RPMI8226 (cell line): ENCODE measurements around the gene NBEA.
"Not testable (repeated sequence)": the region's sequence is repeated elsewhere in the genome, so short reads cannot be mapped to it uniquely, and the experiment has no call there.

Experiments
- DNase-seq: peaks from one replicate; pipeline ENCODE4 v3.0.0-alpha.2; 2015

The NBEA gene, protein sequence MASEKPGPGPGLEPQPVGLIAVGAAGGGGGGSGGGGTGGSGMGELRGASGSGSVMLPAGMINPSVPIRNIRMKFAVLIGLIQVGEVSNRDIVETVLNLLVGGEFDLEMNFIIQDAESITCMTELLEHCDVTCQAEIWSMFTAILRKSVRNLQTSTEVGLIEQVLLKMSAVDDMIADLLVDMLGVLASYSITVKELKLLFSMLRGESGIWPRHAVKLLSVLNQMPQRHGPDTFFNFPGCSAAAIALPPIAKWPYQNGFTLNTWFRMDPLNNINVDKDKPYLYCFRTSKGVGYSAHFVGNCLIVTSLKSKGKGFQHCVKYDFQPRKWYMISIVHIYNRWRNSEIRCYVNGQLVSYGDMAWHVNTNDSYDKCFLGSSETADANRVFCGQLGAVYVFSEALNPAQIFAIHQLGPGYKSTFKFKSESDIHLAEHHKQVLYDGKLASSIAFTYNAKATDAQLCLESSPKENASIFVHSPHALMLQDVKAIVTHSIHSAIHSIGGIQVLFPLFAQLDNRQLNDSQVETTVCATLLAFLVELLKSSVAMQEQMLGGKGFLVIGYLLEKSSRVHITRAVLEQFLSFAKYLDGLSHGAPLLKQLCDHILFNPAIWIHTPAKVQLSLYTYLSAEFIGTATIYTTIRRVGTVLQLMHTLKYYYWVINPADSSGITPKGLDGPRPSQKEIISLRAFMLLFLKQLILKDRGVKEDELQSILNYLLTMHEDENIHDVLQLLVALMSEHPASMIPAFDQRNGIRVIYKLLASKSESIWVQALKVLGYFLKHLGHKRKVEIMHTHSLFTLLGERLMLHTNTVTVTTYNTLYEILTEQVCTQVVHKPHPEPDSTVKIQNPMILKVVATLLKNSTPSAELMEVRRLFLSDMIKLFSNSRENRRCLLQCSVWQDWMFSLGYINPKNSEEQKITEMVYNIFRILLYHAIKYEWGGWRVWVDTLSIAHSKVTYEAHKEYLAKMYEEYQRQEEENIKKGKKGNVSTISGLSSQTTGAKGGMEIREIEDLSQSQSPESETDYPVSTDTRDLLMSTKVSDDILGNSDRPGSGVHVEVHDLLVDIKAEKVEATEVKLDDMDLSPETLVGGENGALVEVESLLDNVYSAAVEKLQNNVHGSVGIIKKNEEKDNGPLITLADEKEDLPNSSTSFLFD (N-terminal part only)

DNA sequence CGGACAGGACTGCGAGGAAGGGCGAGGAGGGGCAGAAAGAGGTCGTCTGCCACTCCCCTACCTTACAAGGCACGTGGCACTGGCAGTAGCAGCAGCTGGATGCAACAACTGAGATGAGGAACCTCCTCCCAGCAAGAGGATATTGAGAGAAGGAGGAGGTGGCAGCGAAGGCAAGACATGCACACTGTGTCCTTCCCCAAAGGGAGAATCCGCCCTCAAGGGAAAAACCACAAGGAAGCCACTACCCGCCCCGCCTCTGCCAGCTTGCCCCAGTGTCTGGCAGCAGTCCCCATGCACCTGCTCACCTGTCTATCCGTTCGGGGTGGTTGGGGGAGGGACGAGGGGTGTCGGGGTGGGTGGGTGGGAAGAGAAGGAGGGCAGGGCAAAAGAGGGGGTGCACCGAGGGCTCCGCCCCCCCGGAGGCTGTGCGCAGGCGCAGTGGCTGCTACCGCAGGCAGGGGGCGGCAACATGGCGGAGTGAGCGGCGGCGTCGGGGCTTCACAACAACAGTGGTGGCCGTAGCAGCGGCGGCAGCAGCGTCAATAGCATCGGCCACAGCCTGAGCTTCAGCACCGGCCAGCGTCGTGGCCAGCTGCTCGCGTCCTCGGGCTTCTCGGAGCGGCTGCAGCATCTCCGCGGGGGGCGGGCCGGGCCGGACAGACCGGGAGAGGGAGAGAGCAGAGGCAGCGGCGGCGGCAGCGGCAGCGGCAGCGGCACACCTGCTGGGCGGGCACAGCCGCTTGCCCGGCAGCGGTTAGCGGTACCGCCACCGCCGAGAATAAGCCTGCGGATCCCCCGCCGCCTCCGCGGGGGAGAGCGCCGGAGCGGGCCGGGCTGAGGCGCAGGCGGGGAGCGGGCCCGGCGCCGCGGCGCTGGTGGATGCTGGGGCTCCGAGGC is at the start of gene NBEA:
Gene NBEA, plus strand, starts transcription at position 436 of the 897 bp plus-strand sequence. CDS start 551 bp downstream, outside the sequence.
- DNase-seq = peak; percentile 87

DNA sequence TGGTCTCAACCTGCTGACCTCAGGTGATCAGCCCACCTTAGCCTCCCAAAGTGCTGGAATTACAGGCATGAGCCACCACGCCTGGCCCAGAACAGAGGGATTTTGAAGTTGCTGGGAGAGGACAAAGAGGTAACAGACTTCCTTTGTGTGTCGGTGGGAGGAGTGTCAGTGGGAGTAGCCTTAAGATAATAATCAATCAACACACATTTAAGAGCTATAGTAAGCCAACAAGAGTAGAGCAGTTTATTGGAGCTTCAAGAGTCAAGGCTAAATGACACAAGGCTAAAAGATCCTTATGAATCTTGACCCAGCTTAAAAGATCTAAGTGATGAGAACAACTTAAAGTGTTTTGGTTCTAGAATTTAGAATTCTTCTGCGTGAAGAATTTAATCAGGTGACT is 47.3 kb upstream of the NBEA start:
- no peak for DNase-seq

DNA sequence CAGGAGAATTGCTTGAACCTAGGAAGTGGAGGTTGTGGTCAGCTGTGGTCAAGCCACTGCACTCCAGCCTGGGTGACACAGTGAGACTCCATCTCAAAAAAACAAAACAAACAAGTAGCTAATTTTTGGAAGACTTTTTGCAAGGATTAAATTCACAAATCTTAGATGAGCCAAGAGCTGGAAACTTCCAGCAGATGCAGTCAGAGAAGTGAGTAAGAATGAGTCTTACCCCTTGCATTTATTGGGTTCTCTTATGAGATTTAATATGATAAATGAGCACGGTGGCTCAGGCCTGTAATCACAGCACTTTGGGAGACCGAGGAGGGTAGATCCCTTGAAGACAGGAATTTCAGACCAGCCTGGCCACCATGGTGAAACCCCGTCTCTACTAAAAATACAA is 44.9 kb upstream of the NBEA start:
- no peak for DNase-seq

DNA sequence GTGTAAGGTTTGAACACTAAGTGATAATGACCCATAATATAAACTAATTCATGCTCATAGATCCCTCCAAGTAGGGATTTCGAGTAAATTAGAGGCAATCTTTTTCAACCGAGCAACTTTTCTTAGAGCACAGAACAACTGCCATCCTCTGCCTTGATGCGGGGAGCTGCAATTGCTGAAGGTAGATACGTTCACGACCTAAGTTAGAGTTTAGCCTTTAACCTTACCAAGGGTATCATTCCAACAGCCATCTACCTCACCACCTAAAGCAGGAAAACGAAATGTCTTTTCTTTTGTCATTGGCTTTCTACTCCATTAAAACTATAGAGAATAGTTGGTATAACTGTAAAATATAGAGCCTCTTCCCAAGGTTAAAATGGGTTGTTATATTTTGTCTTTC is 42.2 kb upstream of the NBEA start:
- no peak for DNase-seq

DNA sequence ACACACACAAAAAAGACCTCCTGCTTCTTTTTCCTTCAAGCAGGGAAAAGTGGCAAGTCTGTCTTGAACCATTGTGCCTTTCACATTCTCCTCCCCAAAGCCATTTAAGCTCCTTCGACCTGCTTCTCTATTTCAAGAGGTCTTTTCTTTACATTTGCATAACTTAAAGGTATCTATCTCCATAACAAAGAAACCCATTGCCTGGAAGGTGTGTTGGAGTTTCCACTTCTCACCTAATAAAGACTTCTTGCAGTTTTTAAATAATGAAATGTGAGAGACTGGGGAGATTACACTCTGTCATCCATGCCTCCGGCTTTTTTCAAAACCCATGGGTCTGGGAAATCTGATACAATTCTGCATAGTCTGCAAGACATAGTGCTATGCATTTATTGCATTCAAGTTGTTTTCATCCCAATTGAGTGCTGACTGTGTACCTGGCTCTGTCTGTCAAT is 41.8 kb upstream of the NBEA start:
- DNase-seq = no peak

DNA sequence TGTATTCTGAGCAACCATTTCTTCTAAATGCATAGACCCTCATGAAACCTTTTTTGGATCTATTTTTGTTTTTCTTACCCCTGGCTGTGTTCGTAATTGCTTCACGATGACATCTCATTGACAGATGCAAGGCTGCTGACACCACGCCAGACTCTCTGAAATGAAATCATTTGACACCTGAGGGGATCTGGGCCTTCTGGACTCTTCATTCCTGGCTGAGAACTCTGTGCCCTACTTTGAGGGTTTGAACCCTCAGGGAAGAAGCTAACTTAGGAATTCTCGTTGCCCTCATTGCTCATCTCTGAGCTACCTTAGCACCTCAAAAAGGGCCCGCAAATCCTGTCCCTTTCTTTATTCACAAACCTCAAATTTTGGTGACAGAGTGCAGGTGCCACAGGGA is 40.5 kb upstream of the NBEA start:
- DNase-seq = no peak

DNA sequence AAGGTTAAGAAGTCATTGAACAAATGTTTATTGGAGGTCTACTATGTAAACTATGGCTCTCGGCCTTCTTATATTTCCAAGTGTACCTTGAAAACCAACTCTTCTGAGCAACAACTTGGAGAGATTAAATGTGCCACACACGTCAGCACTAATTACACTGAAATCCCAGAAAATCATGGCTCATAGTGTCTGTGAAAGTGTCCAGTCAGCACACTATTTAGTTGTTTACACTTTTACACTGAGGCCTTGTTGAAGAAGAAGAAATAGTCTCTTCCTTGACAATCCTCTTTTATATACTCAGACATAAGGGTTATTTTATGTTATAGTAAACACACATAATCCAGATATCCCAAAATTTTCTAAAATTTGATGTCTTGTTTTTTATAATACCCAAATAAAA is 30.9 kb upstream of the NBEA start:
- no peak for DNase-seq

DNA sequence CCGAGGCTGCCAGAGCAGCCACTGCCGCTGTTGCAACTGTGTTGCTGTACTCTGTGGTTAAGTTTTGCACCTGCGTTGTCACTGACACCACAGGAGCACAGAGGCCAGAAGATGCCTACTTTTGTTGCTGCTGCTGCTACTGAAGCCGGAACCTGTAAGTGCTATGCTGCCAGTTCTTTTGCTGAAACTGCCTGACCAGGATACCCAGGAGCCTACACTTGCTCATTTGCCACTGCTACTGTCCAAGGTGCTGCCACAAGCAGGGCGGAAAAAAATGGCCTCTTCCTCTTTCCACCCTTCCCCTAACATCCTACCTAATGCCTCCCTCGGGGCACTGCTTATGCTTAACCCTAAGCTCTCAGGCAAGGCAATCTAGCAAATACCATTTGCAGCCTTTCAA is 29.0 kb upstream of the NBEA start:
- DNase-seq = peak; percentile 4

DNA sequence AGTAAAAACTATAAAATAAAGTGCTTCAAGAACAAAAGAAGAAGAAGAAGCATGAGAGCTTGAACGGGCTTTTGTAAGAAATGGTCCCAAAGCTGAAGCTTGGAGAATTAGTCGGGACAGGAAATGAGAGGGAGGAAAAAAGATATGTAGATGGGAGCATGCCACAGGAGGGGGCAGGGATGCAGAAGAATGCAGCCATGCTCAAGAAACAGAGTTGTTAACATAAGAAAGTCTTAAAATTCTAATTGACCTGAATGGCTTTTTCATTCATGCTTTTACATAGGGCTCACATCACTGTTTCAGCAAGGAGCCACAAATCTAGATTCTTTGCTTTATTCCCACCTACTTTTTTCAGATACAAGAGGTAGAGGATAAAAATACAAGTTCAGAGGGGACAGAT is 27.7 kb upstream of the NBEA start:
- DNase-seq = no peak

DNA sequence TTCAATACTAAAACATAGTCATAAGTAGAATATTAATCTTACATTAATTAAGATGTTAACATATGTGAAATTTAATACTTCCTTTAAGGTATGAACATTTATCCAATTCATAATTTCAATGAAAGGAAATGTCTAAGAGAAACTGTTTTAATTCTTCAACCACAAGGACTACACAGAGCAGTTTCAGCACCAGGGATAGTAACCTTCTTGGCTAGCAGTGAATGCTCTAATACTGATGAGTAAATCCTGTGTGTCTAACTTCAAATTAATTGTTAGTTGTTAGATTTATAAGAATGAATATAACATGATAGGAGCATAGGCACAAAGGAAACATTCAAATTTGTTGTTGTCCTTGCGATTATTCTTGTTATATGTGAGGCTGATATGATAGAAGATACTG is 15.6 kb upstream of the NBEA start:
- DNase-seq = peak; percentile 14

DNA sequence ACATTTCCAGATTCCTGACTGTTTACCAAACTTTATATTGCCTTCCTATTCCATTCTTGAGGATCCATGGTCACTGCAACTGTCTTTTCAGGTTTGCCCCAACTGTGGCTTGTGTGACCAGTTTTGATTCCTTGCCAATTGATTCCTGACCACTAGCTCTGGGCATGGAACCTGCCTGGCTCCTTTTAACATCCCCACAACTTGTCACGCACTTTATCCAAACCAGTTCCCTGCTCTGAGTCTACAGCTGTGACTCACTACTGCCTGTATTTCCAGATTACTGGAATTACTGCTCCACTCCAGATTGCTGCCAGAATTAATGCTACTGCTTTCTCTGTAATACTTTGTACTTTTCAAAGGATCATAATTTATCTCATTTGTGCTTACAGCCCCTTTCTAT is 13.4 kb upstream of the NBEA start:
- DNase-seq = not testable (repeated sequence)

DNA sequence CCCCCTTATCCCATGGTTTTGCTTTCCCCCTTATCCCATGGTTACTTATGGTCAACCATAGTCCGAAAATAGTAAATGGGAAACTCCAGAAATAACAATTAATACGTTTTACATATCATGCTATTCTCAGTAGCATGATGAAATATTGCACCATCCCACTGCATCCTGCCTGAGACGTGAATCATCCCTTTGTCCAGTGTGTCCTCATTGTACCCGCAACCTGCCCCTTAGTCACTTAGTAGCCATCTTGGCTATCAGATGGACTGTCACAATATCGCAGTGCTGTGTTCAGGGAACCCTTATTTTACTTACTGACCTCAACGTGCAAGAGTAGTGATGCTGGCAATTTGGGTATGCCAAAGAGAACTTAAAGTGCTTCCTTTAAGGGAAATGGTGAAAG is 10.5 kb upstream of the NBEA start:
- DNase-seq = no peak

DNA sequence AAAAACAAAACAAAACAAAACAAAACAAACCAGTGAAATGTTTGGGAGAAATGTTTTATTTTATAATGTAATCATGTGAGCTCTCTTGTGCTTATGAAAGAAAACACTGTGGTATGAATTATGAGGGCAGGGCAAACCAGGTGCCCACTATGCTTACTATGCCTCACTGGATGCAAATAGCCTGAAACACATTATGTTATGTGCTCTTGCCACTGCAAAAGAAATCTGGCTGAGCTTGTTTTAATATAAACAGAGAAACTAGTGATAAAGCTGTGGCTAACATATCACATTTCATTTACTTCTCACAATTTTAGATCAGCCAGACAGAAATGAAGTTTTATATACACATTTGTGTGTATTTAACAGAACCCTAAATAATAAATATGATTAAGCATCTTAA is 8.7 kb upstream of the NBEA start:
- DNase-seq = no peak

DNA sequence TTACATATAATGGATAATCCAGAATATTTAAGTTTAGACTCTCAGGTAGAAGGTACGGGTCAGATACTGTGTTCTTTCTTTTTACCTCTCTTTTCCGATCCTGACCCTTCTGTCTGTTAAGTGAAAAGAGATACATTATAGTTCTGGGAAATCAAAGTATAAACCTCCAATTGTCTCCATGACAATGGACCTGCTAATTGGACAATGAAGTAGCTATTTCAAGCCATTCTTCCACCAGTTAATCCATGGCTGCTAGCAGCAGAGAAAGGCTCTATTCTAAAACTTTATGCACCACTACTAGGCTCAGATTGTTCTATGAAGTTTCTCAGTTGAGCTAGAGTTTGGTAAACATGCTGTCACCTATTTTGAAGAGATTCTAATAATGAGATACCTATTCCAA is 8.3 kb upstream of the NBEA start:
- no peak for DNase-seq

DNA sequence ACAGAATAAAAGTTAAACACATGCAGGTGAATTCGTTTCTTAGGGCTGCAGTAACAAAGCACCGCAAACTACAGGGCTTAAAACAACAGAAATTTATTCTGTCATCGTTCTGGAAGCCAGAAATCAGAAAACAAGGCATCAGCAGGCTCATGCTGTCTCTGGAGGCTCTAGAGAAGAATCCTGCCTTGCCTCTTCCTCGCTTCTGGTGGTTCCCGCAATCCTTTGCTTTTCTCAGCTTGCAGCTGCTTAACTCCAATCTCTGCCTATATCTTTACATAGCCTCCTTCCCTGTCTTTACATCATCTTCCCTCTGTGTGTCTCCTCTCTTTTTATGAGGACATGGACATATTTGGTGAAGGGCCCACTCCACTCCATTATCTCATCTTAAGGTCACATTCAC is 6.2 kb upstream of the NBEA start:
- DNase-seq = no peak

DNA sequence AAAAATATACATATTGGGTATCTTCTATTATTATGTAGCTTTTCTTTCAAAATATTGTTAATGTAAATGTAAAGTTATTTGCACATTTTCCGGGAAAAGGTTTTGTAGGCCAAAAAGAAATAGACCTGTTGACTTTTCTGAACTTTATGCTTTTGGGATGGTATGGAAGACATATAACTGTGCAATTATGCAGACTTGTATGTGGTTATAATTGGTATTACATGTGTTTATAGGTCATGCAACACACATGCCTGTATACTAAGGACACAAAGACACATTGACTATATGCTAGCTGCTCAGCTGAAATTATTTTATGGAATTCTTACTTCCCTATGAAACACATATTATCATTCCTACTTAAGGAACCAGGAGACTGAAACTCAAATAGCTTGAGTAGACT is 2.3 kb upstream of the NBEA start:
- DNase-seq = no peak

DNA sequence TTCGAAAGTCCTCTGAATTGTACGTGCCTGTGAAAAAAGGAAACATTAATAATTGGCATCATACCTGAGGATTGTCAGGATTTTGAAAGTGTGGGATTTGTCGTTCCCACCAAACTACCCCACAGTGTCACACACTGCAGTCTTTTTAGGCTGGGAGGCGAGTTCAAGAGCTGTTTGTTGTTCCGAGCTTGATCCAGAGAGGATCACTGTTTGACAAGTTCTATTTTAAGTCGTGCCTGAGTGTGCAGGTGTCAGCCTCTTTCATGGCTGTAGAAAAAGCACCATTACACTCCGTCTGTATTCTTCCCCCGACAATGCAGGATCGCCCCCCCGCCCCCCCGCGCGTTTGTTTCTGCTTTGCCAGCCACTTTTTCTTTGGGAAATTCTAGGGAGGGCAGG is 635 bp upstream of the NBEA start:
- no peak for DNase-seq

DNA sequence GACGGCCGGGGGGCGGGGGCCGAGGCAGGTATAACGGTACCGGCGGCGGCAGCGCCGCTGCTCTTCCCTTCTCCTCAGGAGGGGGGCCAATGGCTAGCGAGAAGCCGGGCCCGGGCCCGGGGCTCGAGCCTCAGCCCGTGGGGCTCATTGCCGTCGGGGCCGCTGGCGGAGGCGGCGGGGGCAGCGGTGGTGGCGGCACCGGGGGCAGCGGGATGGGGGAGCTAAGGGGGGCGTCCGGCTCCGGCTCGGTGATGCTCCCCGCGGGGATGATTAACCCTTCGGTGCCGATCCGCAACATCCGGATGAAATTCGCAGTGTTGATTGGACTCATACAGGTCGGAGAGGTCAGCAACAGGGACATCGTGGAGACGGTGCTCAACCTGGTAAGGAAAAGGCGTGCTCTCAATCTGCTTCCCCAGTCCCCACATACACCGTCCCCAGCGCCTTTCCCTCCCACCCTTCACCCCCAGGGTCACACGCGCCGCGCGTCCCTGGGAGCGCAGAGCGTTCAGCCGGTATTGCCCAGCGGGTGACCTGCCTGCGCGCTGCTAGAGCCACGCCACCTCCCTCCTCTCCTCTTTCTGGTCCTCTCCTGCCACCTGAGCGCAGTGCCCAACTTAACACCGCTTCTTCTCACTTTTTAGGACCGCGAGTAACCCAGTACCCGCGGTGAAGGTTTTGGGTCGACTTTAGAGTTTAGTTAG is 814 bp downstream of the NBEA start:
- peak; percentile 52 for DNase-seq

DNA sequence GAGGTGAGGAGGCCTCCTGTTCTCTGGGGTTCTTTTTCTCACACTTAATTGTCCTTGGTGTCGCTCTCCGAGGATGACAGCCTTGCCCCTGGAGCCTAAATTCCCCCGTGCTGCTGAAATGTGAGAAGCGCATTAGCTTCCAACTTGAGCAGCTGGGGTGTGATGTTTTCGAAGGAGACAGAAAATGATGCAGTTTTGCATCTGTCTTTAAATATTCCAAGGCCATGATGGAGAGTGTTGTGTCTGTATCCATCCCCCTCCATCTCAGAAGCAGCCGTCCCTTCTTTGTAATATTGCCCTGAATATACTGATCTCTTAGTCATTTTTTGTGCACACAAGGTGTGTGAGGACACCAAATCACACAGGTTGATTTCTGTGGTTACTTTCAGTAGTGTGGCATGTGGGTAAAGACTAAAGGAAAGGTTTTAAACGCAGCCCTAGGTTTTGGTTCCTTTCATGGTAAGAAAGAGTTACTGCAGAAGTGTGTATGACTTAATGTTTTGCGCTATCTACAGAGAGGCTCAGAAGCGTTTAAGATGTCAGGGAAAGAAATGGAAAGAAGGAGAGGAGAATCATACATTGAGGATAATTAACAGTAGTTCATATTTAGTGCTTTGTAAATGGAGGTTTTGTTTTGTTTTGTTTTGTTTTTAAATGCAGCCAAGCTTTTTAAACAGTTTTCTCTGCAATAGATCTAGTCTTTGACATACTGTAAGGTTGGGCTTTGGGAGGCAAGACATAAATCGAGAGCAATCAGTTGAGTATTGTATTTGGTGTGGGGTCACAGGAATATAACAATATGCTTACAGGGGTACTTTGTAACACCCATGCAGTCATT is 1.6 kb downstream of the NBEA start:
- DNase-seq = peak; percentile 32

DNA sequence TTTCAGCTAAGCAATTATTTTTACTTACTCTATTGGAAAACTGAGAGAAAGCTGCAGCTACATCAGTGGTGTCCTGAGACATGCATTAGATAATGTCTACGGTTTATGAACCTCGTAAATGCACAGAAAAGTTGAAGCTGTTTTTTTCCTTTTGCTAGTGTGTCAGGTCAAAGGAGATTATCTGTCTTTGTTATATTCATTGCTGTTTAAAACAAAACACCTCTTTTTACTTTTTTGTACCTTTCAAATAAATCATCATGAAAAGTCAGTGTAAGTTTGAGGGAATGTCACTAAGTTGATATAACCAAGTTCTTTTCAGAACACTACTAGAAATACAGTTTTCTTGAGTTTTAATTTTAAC is 2.2 kb downstream of the NBEA start:
- DNase-seq = no peak

DNA sequence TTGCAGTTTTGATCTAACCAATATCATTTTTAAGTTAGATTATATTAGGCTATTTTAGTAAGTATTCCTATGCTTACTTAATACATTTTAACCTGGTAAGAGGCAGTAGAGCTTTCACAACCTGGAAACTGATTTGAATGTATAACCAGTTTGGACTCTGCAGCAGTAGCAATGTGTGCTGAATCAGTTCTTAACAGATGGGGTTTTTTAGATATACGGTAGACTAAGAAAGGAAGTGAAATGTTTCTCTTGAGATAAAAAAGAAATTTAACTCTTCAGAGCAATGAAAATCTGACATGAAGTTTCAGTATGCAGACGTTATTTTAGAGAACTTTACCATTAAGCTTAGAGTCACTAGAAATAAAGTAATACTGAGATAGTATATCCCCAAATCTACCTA is 2.7 kb downstream of the NBEA start:
- DNase-seq = peak; percentile 4
